Activated CD8-positive, alpha-beta T cell treated with anti-CD3 and anti-CD28 coated beads, Interleukin-2, amount 10 ng/mL, durations not matched to agents 7 days and 5 days (primary cell): ENCODE measurements around the gene DIS3L2. TPM values are rescaled to one million over a fixed set of nuclear protein-coding genes. Genes with fewer than 3 reads are reported as not detected.
A peak's percentile ranks its signal among the peaks of the same experiment; 100 is the strongest.
"Not testable (repeated sequence)": the region's sequence is repeated elsewhere in the genome, so short reads cannot be mapped to it uniquely, and the experiment has no call there.

Source experiments
- ATAC-seq: fragments of 150-1000 bp; cut with Tn5 transposase; one replicate; pipeline ENCODE4 v1.10.0; 2021; ENCODE audit warnings: moderate library complexity
- CTCF ChIA-PET: fragments of 350-600 bp; sonication (Branson Sonifier 250); formaldehyde crosslinking; loops from one replicate; lab custom pipeline; 2021; ENCODE audit warnings: antibody characterized with exemption; lab: Charles Lee
- POLR2A ChIA-PET: fragments of 350-600 bp; sonication (Branson Sonifier 250); formaldehyde crosslinking; loops from one replicate; lab custom pipeline; 2021; ENCODE audit warnings: antibody characterized with exemption; lab: Charles Lee
- DNase-seq: peaks from one replicate; pipeline ENCODE4 v3.0.0-alpha.2; 2020
- H3K27ac Mint-ChIP-seq: one replicate; pipeline ENCODE4 v1.8.0; 2021; ENCODE audit warnings: mild to moderate bottlenecking, mixed read lengths
- H3K27me3 Mint-ChIP-seq: one replicate; pipeline ENCODE4 v1.8.0; 2021; ENCODE audit warnings: low read depth, mixed read lengths
- H3K36me3 Mint-ChIP-seq: one replicate; pipeline ENCODE4 v1.8.0; 2021; ENCODE audit warnings: low read depth, mixed read lengths
- H3K4me1 Mint-ChIP-seq: one replicate; pipeline ENCODE4 v1.8.0; 2021; ENCODE audit warnings: low read depth, mixed read lengths
- H3K4me3 Mint-ChIP-seq: one replicate; pipeline ENCODE4 v1.8.0; 2021; ENCODE audit warnings: mild to moderate bottlenecking, mixed read lengths
- H3K9me3 Mint-ChIP-seq: one replicate; pipeline ENCODE4 v1.8.0; 2022; ENCODE audit warnings: mixed read lengths; ENCODE audit not compliant: insufficient read depth
- total RNA-seq, 2 experiments: library from RNA; stranded (reverse); gene quantifications; one replicate each; pipeline ENCODE4 v1.2.3, GENCODE V29; 2021

The DIS3L2 gene
- total RNA-seq, 2 experiments from 2014 or later, result 32.2 to 36.2 TPM

DNA sequence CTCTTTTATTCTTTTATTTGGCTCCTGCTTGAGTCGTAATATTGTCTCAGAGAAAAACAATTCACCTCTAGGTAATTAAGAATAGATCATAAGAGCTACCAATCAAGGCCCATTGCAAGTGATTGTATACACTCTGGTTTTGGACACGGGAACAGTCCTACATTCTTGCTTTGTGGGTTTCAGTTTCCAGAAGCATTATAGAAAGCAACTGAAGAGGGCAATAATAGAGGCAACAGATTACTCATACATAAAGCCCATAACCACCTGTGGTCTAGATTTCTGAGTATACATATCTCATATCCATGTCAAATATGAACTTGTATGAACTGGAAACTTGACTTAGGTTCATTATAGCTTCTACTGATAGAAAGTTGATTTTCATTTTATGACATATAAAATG is 65.4 kb downstream of the DIS3L2 start:
- no peaks in the 10 kb centered on the region for H3K27me3 Mint-ChIP-seq
- peaks cover 30% of the 10 kb centered on the region for H3K4me1 Mint-ChIP-seq
- ATAC-seq, result peak; percentile 94
- CTCF ChIA-PET, result interaction anchor here (0.7 to 1.6 kb wide), 9 partner anchors 10 to 300 kb away, joined by 3 to 5 read pairs (median 3); no protein-coding TSS in a partner anchor
- peak; percentile 29 for DNase-seq
- H3K4me3 Mint-ChIP-seq, result peak overlapping the region; percentile 16
- no peaks in the 10 kb centered on the region for H3K9me3 Mint-ChIP-seq
- H3K27ac Mint-ChIP-seq, result no peak overlapping the region
- POLR2A ChIA-PET, result interaction anchor here (1.0 to 1.4 kb wide), 2 partner anchors 65 to 203 kb away, joined by 3 to 4 read pairs; partner anchors contain the start of gene DIS3L2
- H3K36me3 Mint-ChIP-seq, result peaks cover 58% of the 10 kb centered on the region

DNA sequence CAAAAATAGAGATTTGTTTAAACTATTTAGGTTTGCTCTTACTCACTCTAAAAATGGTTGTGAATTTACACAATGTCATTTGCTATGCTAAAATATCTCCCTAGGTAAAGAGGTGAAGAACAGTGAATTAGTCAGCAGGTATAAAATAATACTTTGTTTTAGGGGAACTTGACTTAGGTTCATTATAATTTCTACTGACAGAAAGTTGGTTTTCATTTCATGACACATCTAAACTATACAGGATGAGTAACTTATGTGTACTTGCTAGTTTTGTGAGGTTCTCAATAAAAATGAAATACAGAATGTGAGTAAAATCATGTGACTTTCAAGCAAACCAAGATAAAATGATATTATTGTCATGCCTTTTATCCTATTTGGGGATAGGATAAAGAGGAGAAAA is 66.0 kb downstream of the DIS3L2 start:
- ATAC-seq, result no peak
- no peak overlapping the region for H3K27ac Mint-ChIP-seq
- no peaks in the 10 kb centered on the region for H3K27me3 Mint-ChIP-seq
- no peak for DNase-seq
- H3K36me3 Mint-ChIP-seq, result peaks cover 64% of the 10 kb centered on the region
- H3K4me3 Mint-ChIP-seq, result no peak overlapping the region
- ChIA-PET CTCF (interaction anchor here (0.7 to 1.5 kb wide), 3 partner anchors 10 to 300 kb away, joined by 3 read pairs; no protein-coding TSS in a partner anchor), POLR2A (interaction anchor here (1.0 to 1.4 kb wide), 2 partner anchors 66 to 203 kb away, joined by 3 to 4 read pairs; partner anchors contain the start of gene DIS3L2)
- no peaks in the 10 kb centered on the region for H3K9me3 Mint-ChIP-seq
- peaks cover 30% of the 10 kb centered on the region for H3K4me1 Mint-ChIP-seq

DNA sequence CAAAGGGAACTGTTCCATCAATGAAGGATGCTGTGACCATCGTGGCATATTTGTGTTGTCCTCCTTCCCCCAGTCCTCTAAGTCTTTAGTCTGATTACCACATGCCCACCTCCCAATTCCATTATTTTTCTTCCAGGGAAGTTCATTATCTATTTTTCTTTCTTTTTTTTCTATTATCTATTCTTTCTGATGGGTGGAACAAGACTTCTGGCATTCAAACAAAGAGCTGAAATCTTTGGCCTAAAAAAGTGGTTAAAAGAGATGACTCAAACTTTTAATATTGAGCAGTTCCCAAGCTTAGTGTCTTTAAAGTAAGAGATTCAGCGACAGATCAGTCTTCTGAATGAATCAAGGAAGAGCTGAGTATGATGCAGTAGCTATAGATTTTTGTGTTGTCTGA is 66.6 kb downstream of the DIS3L2 start:
- H3K27me3 Mint-ChIP-seq, result no peaks in the 10 kb centered on the region
- no peak overlapping the region for H3K27ac Mint-ChIP-seq
- peaks cover 30% of the 10 kb centered on the region for H3K4me1 Mint-ChIP-seq
- ChIA-PET POLR2A (interaction anchor here (1.4 kb wide), 1 partner anchor 66 kb away, joined by 4 read pairs; the partner anchor contains the start of gene DIS3L2), CTCF (interaction anchor here (1.0 to 1.2 kb wide), 2 partner anchors 99 to 127 kb away, joined by 3 read pairs; no protein-coding TSS in a partner anchor)
- DNase-seq, result no peak
- peaks cover 68% of the 10 kb centered on the region for H3K36me3 Mint-ChIP-seq
- no peak for ATAC-seq
- no peaks in the 10 kb centered on the region for H3K9me3 Mint-ChIP-seq
- no peak overlapping the region for H3K4me3 Mint-ChIP-seq

DNA sequence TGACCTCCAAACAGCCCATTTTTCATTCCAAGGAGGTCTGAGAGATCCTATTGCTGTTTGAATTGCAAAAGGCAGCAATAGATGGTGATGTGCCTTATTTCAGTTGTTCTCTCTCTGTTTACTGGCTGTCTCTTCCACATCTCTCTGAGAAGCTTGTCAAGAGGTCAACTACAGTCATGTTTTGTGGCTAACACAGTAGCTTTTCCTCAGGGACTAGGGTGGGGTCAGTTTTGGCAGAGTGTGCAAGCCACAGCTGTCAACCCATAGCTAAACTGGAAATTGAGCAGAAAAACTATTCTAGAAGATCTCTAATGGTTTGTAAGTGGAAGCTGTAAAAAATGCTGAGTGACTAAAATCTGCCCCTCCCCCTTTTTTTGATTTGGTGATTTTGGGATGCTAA is 67.1 kb downstream of the DIS3L2 start:
- ChIA-PET POLR2A (no interaction called here), CTCF (interaction anchor here (1.0 to 1.2 kb wide), 2 partner anchors 100 to 128 kb away, joined by 3 read pairs; no protein-coding TSS in a partner anchor)
- no peaks in the 10 kb centered on the region for H3K27me3 Mint-ChIP-seq
- peaks cover 69% of the 10 kb centered on the region for H3K36me3 Mint-ChIP-seq
- no peak overlapping the region for H3K4me3 Mint-ChIP-seq
- no peaks in the 10 kb centered on the region for H3K9me3 Mint-ChIP-seq
- peaks cover 30% of the 10 kb centered on the region for H3K4me1 Mint-ChIP-seq
- ATAC-seq (no peak), DNase-seq (no peak)
- no peak overlapping the region for H3K27ac Mint-ChIP-seq

DNA sequence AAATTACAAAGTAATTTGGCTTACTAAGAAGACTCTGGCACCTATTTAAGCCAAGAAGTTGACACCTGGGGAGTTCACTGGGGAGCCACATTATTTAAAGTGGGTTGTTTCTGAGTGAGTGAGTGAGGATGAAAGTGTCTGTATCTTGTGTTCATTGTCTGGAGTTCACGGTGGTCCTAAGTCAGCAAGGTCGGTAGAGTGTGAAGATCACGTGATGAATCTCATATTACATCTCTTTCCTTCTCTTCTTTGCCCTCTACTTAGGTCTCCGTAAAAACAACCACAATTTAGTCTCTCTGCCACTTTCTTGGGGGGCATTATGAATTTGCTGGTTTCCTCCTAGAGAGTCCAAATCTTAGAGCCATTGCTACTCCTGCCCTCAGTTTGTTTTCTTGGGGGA is 67.8 kb downstream of the DIS3L2 start:
- ATAC-seq, result no peak
- Mint-ChIP-seq H3K36me3 (peaks cover 76% of the 10 kb centered on the region), H3K9me3 (no peaks in the 10 kb centered on the region), H3K4me1 (peaks cover 30% of the 10 kb centered on the region), H3K27ac (no peak overlapping the region), H3K4me3 (no peak overlapping the region), H3K27me3 (no peaks in the 10 kb centered on the region)
- POLR2A ChIA-PET, result no interaction called here
- no peak for DNase-seq
- CTCF ChIA-PET, result interaction anchor here (1.2 kb wide), 1 partner anchor 128 kb away, joined by 3 read pairs; no protein-coding TSS in a partner anchor

DNA sequence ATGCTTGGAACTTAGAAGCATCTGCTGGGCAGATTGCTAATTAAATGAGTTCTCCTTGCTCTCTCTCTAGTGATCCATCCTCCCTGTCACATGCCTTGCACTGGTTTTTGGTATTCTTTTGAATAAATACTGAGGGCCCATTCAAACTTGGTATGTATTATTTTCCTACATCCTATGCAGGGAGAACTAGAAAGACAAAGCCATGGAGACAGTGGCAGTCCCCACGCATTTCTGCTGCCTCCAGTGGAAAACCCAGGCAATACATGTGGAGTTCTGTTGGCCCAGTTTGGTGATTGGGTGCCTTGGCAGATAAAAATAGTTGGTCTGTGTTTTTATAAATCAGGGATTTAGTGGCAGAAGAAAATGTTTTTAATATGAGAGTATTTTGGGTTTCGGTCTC is 68.7 kb downstream of the DIS3L2 start:
- H3K36me3 Mint-ChIP-seq, result peaks cover 77% of the 10 kb centered on the region
- DNase-seq (no peak), ATAC-seq (no peak)
- no peaks in the 10 kb centered on the region for H3K9me3 Mint-ChIP-seq
- ChIA-PET POLR2A (no interaction called here), CTCF (no interaction called here)
- no peak overlapping the region for H3K4me3 Mint-ChIP-seq
- peaks cover 30% of the 10 kb centered on the region for H3K4me1 Mint-ChIP-seq
- no peak overlapping the region for H3K27ac Mint-ChIP-seq
- H3K27me3 Mint-ChIP-seq, result no peaks in the 10 kb centered on the region

GRCh38 chr2:232035292-232035691 is 73.8 kb downstream of the DIS3L2 start:
- H3K27ac Mint-ChIP-seq, H3K27me3 Mint-ChIP-seq, H3K4me3 Mint-ChIP-seq, POLR2A ChIA-PET, ATAC-seq, DNase-seq, CTCF ChIA-PET, H3K9me3 Mint-ChIP-seq: not testable (repeated sequence)
- Mint-ChIP-seq H3K36me3 (peaks cover 66% of the 10 kb centered on the region), H3K4me1 (peaks cover 13% of the 10 kb centered on the region)

DNA sequence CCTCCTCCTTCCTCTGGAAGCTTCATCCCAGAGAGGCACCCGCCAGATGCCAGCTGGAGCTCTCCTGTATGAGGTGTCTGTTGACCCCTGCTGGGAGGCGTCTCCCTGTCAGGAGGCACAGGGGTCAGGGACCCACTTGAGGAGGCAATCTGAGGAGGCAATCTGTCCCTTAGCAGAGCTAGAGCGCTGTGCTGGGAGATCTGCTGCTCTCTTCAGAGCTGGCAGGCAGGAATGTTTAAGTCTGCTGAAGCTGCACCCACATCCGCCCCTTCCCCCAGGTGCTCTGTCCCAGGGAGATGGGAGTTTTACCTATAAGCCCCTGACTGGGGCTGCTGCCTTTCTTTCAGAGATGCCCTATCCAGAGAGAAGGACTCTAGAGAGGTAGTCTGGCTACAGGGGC is 75.4 kb downstream of the DIS3L2 start:
- CTCF ChIA-PET, result interaction anchor here (1.0 kb wide), 1 partner anchor 10 kb away, joined by 3 read pairs; no protein-coding TSS in a partner anchor
- ATAC-seq, H3K4me3 Mint-ChIP-seq, H3K27me3 Mint-ChIP-seq, POLR2A ChIA-PET, H3K27ac Mint-ChIP-seq, H3K9me3 Mint-ChIP-seq, DNase-seq: not testable (repeated sequence)
- peaks cover 13% of the 10 kb centered on the region for H3K4me1 Mint-ChIP-seq
- peaks cover 54% of the 10 kb centered on the region for H3K36me3 Mint-ChIP-seq

DNA sequence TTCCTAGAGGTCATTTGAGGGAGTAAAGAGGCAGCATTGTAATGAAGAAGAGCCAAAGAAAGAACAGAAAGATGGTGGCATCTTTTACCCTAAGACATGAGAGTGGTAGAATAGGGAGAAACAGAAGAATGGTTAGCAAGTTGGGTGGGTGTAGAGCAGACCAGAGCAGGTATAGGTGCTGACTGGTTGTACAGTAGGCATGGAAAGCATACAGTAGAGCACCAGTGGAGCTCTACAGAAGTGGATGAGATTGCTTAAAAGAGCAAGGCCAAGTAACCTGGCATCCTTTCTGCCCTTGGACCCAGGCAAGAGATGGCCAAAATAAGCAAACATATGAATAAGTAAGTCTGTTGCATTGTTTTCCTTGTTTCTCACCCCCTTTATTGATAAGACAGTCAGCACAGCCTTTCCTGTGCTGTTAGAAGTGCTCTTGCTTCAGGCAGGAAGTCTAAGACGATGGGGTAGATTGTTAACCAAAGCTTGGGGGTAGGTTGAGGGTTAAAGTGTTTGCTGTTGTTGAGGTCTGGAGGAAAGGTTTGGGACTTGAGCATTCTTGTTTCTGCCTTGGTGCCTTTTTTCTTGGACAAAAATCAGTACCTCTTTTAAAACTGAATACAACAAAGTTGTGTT is 76.9 kb downstream of the DIS3L2 start:
- DNase-seq (peak; percentile 38), ATAC-seq (peak; percentile 84)
- Mint-ChIP-seq H3K27ac (peak overlapping the region; percentile 10), H3K4me1 (peaks cover 13% of the 10 kb centered on the region), H3K9me3 (no peaks in the 10 kb centered on the region), H3K27me3 (no peaks in the 10 kb centered on the region), H3K36me3 (peaks cover 42% of the 10 kb centered on the region), H3K4me3 (no peak overlapping the region)
- CTCF ChIA-PET, result interaction anchor here (0.6 to 1.0 kb wide), 5 partner anchors 11 to 361 kb away, joined by 3 to 4 read pairs (median 3); no protein-coding TSS in a partner anchor
- POLR2A ChIA-PET, result interaction anchor here (0.6 kb wide), 1 partner anchor 947 kb away, joined by 3 read pairs; no protein-coding TSS in a partner anchor

DNA sequence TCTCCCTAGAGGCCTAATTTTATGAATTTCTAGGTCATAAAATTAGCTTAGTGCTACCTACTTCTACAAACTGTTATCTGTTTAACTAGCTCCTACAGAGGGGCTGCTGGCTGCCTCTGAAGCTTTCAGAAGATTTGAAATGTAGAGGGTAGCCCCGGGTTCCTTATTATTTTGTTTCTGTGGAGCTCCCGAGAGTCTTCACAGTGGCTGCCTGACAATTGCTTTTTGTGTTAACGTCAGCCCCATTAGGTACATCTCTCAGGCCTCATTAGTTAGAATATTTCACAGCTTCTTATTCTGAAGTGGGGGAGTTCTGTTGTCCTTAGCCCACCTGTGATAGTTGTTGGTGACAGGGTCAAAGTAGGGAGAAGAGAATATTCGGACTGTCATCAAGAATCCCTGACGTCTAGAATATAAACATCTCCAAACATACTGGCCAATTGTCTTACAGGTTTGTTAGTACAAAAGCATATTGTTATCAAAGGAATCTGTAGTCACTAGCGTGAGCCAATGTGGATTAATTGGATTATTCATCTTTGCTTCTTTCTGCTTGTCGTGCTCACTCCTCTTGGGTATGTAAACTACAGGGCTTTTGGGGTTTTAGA is 77.5 kb downstream of the DIS3L2 start:
- ChIA-PET POLR2A (interaction anchor here (0.6 kb wide), 1 partner anchor 947 kb away, joined by 3 read pairs; no protein-coding TSS in a partner anchor), CTCF (interaction anchor here (0.9 to 1.0 kb wide), 3 partner anchors 11 to 289 kb away, joined by 3 to 4 read pairs (median 4); no protein-coding TSS in a partner anchor)
- Mint-ChIP-seq H3K27ac (peak overlapping the region; percentile 4), H3K36me3 (peaks cover 39% of the 10 kb centered on the region), H3K4me3 (no peak overlapping the region), H3K27me3 (no peaks in the 10 kb centered on the region), H3K4me1 (peaks cover 13% of the 10 kb centered on the region), H3K9me3 (no peaks in the 10 kb centered on the region)
- ATAC-seq, result no peak
- DNase-seq, result no peak

GRCh38 chr2:232042911-232043574 is 81.5 kb downstream of the DIS3L2 start:
- ChIA-PET CTCF (interaction anchor here (1.2 kb wide), 1 partner anchor 96 kb away, joined by 3 read pairs; no protein-coding TSS in a partner anchor), POLR2A (no interaction called here)
- H3K4me3 Mint-ChIP-seq, result no peak overlapping the region
- DNase-seq (no peak), ATAC-seq (no peak)
- peaks cover 16% of the 10 kb centered on the region for H3K36me3 Mint-ChIP-seq
- H3K9me3 Mint-ChIP-seq, result no peaks in the 10 kb centered on the region
- no peak overlapping the region for H3K27ac Mint-ChIP-seq
- no peaks in the 10 kb centered on the region for H3K27me3 Mint-ChIP-seq
- H3K4me1 Mint-ChIP-seq, result peaks cover 7% of the 10 kb centered on the region
